Hematopoietic multipotent progenitor cell treated with erythropoietin and hydrocortisone succinate and interleukin-3 and kit ligand, for 15 days (in vitro differentiated cells): Measurements from ENCODE around the gene ERCC5.

Experiments
- DNase-seq: peaks from one replicate; pipeline ENCODE4 v3.0.0-alpha.2; 2015; ENCODE audit warnings: low spot score

ERCC5 gene

DNA sequence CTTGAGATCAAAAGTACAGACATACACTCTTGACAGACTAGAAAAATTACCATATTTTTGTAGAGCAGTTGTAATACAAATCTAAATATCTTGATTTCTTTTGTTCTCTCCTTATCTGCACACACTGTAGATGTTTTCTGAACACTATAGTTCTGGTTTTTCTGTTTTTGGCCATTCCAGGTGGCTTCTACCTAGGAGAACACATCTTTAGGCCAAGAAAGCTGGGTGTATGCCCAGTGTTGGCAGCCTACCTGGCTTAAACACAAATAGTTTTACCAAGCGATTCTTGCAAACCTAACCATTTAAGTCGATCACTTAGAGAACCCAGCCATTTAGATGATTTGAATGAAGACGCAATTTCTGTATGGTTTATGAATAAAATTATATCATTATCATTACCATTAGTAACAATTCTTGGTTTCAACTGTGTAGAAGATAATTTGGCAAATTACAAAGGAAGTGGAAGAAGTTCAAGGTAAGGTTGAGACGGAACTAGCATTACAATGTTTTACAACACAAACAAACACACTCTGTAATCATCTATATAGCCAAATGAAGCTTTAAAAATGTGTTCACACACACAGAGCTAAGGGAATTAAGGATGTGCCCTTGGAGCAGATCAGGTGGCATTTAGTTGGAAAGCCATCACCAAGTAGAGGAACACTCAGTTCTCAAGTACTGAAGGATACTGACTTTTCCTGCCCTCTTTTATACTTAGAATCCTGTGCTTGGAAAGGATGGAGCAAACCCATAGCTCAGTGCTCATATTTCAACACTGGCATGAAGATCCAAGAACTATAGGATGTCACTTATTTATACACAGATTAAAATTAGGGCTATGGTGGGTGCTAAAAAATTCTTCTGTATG lies 36.2 kb downstream of the ERCC5 start:
- DNase-seq = no peak

DNA sequence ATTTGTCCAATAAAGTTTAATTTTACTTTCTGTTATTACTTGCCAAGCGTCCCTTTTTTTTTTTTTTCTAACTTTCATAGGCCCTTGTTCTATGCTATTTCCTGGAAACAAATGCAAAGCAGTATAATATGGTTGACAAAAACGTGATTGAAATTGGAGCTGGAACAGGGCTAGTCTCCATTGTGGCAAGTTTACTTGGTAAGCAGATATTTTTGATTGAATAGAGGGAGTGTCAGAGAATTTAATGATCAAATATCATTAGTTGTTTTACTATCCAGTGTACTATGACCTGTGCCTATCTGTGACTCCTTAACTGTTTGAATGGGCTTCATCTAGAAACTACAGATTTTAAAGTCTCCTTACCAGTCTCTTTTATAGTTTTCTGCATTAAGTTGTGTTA lies 46.7 kb downstream of the ERCC5 start:
- DNase-seq = no peak

DNA sequence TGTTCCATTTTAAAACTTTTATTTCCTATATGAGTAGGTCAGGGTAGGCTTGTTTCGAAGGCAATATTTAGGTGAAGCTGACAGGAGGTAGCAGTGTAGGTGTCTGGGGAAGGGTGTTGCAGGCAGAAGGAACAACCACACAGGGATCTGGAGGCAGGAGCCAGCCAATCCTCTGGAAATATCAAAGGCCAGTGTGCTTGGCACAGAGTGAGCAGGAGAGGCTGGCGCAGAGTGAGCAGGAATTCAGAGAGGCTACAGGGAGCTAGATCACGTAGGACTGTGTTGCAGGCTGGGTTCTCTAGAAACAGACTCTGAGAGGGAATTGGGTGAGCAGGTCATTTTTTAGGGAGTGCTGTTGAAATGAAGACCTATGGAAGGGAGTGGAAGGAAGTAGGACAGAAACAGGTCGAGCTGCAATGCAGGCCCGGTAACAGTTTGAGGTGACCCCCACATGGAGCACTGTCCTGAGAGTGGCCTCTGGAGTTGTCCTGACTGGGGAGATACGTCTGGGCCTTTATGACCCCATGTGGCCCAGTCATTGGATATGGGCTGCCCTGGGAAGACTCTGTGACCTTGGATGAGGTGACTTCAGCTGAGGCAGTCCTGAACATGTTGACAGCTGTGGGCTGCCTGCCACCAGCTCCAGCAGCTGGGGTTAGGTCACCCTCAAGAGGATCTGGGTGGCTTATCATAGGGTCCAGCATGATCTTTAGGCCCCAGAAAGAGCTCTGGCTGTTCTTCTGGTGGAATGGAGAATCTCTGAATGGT lies 51.7 kb downstream of the ERCC5 start:
- no peak for DNase-seq

DNA sequence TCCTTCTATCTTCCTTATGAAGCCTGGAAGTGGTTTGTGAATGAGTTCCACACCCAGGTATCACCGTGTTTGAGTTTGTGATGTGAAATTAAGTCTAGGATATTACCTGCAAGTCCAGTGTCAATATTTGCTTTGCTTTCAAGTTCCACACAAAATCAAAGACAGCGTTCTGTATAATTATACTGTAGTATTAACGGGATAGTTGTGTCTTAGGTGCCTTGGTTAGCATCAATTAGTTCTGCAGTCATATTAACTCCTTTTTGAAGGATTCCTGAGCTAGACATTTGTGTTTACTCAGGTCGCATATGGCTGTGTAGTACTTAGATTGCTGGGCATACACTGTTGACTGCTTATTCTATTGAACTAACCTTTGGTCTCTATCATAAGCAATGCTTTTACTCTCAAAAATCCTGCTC lies 54.4 kb downstream of the ERCC5 start:
- DNase-seq = no peak

DNA sequence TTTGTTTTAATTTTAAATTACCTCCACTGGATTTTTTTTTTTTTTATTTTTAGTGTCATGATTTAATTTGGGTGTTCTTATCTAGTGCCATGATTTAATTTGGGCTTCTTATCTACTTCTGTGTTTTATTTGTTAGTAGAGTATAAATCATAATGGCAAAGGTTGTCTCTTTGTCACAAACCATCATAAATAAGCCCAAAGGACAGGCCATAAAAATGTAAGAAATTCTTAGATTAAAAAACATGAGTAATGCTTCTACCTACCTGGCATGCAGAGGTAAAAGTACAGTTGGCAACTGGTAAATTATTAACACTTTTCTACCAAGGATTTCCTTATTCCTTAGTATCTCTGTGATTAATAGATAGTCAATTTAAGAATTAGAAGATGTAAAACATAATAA lies 55.2 kb downstream of the ERCC5 start:
- DNase-seq = no peak

DNA sequence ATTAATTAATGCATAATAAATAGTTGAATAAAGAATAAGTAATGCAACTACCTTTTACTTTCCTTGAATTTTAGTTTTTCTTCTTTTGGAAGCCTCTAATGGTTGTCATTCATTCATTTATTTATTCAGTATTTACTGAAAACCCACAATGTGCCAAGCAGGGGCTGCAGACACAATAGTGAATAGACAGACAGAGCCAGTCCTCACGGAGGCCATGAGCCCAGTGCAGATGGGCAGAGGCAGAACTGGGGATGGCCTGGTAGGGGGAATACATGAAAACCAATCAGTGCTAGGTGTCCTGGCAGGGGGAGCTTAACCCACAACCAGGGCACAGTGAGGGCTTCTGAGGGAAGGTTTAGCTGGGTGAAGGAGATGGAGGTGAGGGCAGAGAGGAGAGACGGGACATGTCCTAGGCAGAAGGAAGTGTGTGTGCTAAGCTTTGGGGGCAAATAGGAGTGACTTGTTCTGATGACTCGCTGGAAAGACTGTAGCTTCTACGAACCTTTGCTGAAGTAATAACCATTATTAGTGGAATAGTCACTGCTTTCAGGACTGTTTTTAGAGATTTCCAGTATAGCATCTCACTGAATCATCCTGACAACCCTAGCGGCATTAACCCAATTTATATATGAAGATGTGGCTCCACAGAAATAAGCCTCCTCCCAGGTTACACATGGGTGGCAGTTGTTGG lies 55.9 kb downstream of the ERCC5 start:
- DNase-seq = no peak

DNA sequence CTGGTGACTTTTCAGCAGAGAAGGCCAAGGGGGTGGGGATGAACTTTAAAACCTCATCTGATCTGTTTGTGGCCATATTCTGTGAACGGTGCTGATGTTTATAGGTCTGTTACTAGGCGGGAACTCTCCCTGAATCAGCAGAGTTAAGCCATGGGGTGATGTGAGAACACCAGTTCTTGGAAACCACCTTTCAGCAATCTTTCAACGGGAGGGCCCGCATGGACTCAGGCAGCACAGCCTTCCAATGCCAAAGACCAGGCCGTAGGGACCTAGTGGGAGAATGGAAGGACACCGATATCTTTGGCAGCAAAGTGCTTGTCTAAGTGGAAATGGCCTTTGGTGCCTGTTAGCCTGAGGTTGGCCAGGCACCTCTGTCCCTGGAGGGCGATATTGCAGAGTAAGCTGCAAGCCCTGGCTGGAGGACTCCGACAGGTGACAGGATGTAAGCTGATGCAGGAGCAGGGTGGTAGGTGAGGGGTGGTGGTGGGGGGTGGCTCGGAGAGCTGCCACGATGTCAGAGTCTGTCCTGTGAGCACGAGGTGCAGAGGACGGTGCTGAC lies 57.0 kb downstream of the ERCC5 start:
- no peak for DNase-seq

DNA sequence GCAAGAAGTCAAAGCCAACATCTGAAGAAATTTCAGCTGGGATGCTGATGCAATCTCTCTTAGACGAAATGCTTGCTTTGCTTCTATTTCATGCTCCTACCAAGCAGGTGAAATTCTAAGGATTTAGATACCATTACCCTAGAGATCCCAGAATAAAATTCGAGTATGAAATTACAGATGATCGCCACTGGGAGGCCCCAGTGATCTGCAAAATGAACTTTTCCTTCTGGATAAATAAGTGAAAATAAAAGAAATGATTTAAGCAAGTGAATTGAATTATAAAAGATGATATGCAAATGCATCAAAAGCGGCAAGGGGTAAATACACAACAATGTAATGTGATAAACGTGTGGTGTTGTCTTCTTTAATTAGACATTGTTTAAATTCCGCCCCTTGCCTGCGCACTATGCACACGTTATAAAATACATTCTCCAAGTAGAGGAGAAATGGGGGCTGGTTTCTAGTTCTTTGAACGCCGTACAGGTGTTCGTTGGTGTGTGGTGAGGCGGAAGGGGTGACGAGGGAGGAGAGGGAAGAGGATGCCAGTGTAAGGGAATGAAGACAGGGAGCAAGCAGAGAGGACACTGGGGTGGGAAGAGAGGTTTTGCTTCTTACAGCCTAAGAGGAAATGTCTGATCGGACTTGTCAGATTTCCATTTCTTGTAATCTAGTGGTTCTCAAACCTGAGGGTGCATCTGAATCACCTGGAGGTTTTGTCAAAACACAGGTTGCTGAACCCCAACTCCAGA lies 58.0 kb downstream of the ERCC5 start:
- DNase-seq = no peak

DNA sequence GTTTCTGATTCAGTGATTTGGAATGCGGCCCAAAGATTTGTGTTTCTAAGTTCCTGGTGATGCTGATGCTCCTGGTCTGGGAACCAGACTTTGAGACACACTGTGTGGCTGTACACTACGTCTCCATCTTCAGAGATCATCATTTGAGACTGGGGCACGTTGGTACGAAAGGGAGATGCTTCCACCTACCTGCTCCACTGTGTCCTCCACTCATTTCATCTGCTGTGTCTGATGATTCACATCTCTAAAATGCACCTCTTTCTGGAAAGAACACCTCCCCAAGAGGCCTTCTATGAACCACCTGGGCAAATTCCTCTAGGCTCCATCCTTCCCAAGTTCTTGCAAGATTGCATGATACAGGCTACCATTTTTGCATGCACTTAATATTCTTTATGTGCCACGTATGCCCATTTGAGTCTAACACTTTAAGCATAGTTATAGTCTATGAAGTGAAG lies 58.6 kb downstream of the ERCC5 start:
- DNase-seq = no peak

DNA sequence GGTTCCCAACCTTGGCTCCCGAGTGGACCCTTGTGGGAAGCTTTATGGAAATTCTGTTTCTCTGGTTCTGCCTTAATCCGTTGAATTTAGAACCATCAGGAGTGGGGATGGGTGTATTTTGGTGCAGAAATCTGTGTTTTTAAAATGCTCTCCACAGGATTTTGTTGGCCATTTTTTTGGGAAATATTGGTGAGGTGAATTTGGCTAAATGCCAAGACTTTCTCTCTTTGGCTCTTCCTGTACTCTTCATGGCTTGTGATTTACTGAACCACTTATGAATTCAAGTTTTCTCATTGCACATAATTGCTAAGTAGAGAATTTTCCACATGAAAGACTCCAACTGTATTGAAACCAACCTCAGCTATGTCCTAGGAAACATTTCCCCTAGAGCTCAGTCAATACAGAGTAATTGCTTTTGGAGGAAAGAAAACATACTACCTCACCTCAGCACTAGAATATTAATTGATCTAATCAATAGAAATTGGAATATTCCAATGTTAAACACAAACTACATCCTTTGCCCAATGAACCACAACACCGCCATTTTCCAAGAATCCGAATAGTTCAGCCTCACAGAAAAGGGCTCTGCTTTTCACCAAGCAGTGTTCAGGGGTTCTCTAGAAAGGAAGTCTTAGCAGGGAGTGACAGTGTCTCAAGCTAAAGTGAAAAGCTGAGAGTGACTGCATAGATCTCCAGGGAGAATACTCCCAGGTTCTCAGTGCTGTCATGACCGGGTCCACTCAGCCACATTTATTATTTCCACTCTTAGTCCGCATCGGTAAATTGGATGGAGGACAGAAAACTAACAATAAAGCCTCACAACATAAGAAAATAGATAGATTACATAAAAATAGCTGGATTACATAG lies 60.3 kb downstream of the ERCC5 start:
- no peak for DNase-seq

DNA sequence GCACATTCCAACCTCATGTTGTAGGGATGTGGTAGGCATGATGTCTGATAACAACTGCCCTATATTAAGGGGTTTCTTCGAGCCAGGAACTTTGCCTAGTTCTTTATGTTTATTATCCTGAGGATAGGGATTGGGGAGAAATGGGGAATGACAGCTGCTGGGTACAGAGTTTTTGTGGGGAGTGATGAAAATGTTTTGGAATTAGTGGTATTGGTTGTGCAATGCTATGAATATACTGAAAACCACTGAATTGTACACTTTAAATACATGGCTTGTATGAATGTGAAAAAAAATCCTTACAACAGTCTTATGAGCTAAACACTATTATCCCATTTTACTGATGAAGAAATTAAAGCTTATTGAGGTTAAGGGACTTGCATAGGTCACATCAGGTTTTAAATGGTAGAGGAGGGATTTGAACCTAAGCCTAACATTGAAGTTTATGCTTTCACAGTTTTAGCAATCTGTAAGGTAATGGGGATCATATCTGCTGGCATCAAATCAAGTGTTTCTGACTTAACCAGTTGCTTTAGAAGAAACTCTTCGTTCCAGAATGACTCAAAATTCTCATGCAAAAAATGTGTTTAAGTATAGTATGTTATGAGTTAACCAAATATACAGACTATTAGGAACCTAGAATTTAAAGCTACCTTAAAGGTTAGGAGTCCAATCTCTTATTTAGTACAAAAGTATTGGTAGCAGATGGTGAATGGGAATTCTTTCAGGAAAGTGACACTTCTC lies 61.4 kb downstream of the ERCC5 start:
- DNase-seq = no peak

DNA sequence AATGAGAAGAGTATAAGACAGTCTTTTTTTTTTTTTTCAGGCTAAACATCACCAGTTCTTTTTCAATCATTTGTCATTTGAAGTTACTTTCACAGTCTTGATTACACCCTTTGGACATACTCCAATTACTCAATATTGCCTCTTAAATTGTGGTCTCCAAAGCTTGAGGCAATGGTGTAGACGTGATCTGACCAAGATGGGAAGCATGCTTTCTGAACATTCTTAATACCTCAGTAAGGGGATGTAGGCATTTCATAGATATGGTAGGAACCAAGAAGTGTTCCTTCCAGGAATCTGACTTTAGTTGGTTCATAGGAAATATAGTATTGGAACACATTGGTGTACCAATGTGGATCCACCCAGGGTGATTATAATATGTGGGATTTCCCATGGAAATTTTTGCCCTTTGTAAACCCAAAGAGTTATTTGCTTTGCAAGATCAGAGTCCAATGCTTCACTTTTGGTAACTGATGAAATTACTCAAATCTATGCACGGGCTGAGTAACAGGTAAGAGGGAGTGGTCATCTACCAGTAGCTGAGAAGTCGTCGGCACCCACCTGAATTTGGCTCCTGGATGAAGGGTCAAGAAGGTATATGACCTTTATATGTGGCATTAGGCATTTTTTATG lies 62.2 kb downstream of the ERCC5 start:
- DNase-seq = no peak

DNA sequence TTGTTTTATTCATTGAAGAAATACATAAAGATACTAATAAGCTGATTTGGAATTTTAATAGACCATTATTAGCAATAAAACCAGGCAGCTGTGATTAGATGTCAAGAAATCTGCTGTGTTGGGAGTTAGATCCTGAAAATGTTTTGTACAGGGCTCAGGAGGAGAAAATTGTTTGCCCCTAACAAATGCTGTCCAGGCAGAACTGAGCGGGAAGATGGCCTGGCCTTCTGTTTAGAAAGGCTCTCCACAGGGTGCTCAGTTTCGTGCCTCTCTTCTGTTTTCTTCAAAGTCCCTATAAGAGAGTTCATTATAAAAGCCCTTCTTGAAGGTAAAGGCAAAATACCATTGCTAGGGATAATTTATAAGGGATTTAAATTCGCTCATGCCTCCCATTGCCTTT lies 64.1 kb downstream of the ERCC5 start:
- no peak for DNase-seq

DNA sequence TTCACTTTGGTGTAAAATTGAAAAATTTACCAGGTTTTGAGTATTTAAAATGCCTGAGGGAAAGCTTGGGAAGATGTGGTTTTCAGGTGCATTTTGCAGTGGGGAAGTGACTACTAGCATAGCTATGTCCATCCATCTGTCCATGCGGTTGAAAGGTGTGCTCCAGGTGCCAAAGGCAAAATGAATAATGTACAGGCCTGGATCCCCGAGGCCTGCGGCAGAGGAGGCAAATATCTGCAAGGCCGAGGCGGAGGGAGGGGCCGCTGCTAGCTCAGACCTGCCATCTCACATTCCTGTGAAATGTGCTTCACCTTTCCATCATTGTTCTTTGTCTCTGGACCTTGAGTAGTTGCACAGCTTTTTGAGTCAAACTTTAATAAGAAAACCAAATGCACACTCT lies 65.5 kb downstream of the ERCC5 start:
- no peak for DNase-seq

DNA sequence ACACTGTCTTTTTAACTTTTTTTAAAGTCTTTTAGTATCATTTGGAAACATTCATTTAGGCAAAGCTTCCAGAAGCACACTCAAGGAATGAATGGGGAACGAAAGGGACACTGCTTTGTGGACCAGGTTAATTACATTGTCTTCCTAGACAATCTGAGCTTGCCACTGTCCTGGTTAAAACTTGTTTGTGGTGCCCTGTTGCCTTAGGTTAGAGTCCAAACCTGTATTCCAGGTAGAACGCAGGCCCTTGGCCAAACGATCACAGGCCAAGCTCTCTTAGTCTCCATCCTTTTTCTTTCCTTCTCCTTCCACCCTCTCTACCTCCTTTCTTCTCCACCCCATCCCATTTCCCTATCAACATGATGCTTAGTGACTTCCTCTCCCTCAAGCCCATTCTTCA lies 66.8 kb downstream of the ERCC5 start:
- DNase-seq = no peak

DNA sequence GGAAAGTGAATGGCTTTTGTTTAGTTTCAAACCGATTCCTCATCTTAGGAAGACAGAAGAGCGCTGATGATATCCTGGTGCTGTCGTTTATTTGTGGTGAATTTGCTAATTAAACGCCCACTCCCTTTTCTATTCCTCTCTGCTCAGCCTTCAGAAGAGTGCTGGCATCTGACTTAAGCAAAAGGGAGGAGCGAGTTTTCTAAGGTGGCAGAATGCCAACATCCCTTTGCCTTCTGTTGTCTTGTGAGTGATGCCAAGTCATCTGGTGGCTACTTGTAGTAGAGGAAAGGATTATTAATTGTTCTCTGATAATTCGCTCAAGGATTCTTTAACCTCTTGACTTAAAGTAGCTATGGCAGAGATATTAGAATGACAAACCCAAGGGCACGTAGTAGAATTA lies 68.1 kb downstream of the ERCC5 start:
- no peak for DNase-seq

DNA sequence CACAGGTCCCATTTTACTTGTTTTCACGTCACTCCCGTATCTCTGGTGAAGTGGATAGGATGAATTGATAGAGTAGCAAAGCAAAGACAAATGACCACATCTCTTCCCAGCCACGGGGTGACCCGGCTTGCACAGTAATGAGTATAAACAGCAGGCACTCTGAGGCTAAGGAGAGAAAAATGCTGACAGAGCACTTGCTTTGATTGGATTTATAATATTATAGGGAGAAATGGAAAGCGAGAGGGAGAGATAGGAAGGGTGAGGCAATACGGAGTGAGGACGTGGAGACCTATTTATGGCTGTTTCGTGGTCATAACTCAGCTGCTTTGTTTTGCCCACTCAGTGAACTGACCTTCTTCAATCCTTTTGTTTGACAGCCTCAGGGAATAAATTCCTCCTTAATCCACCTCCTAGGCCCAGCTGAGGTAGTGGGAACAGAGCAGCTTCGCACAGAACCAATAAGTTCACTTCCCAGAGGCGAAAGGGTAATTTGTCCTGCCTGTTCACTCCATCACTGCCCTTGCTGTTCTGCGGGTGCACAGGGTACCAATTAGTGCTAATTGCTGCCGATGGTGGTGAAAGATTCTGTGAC lies 68.6 kb downstream of the ERCC5 start:
- no peak for DNase-seq

DNA sequence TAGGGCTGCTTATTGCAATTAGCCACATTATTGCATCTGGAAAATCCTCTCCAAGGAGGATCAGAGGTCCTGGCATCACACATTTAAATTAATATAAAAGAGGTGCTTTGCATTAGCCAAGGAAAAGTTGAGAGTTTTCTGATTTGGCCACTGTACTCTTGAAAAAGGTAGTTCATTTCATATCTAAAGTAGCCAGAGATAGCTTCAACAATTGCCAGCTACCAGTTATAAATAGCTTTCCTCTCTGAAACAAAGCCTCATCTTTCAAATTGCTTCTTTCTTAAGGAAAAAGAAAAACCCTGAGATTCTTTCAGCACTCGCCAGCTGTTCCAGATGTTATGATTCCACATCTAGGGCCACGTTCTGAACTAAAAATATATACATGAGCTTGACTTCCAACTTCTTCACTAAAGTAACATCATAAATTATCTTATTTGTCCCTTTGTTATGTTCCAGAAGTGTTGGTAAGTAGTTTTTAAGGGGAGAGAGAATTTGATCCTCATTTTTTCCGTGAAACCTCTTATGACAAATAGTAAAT lies 69.6 kb downstream of the ERCC5 start:
- DNase-seq = no peak

DNA sequence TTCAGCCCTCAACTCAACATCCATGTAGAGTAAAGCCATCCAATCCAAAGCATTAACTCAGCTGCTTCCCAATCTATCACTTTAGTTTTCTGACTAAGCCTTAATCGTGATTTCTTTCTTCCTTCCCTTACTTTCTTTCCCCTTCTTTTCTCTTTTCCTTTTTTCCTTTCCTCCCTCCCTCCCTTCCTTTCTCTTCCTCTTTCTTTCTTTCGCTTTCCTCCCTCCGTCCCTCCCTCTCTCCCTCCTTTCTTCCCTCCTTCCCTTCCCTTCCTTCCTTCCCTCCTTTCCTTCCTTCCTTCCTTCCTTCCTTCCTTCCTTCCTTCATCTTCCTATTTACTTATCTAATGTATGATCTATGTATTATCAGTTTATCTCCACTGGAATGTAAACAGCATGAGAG lies 71.2 kb downstream of the ERCC5 start:
- DNase-seq = no peak
